ENCODE results near the gene KAT5. TPM values are rescaled to one million over a fixed set of nuclear protein-coding genes. Genes with fewer than 3 reads are reported as not detected.

The KAT5 gene
- total RNA-seq, 2 experiments from 2014 or later: 64.8 to 72.7 TPM

Other genes with a start within 250 kb of the KAT5 start
- 1,000 to 10,000 TPM; 3,032 to 3,074 TPM for gene MALAT1, start 213.2 kb upstream of the KAT5 start, total RNA-seq
- gene SCYL1, start 187.2 kb upstream of the KAT5 start, total RNA-seq: 10 to 100 TPM; 83.7 to 87.8 TPM
- gene LTBP3, start 153.9 kb upstream of the KAT5 start, total RNA-seq: 10 to 100 TPM; 35.5 to 36.3 TPM
- gene ZNRD2, start 141.8 kb upstream of the KAT5 start, total RNA-seq: 10 to 100 TPM; 76.7 to 78.2 TPM
- gene FAM89B, start 139.7 kb upstream of the KAT5 start, total RNA-seq: 10 to 100 TPM; 30.3 to 31.1 TPM
- gene EHBP1L1, start 136.2 kb upstream of the KAT5 start, total RNA-seq: 100 to 1,000 TPM; 115 to 120 TPM
- under 1 TPM; 0.34 to 0.46 TPM for gene KCNK7, start 116.5 kb upstream of the KAT5 start, total RNA-seq
- 10 to 100 TPM; 64.8 to 65.9 TPM for gene MAP3K11, start 98.0 kb upstream of the KAT5 start, total RNA-seq
- 10 to 100 TPM; 41.0 to 46.6 TPM for gene PCNX3, start 96.5 kb upstream of the KAT5 start, total RNA-seq
- gene SIPA1, start 74.2 kb upstream of the KAT5 start, total RNA-seq: 100 to 1,000 TPM; 141 to 143 TPM
- 10 to 100 TPM; 78.9 to 80.2 TPM for gene RELA, start 49.3 kb upstream of the KAT5 start, total RNA-seq
- gene RNASEH2C, start 8.5 kb downstream of the KAT5 start, total RNA-seq: 100 to 1,000 TPM; 116 to 130 TPM
- 10 to 100 TPM; 19.1 to 19.7 TPM for gene AP5B1, start 68.7 kb downstream of the KAT5 start, total RNA-seq
- gene OVOL1, start 74.8 kb downstream of the KAT5 start, total RNA-seq: not detected
- 1 to 10 TPM; 3.0 to 3.3 TPM for gene SNX32, start 121.7 kb downstream of the KAT5 start, total RNA-seq
- 1,000 to 10,000 TPM; 1,167 to 1,207 TPM for gene CFL1, start 145.9 kb downstream of the KAT5 start, total RNA-seq
- gene MUS81, start 148.2 kb downstream of the KAT5 start, total RNA-seq: 10 to 100 TPM; 82.0 to 82.9 TPM
- gene EFEMP2, start 160.5 kb downstream of the KAT5 start, total RNA-seq: 1 to 10 TPM; 3.7 to 5.7 TPM
- 10 to 100 TPM; 48.9 to 51.7 TPM for gene CTSW, start 167.6 kb downstream of the KAT5 start, total RNA-seq
- gene FIBP, start 176.2 kb downstream of the KAT5 start, total RNA-seq: 100 to 1,000 TPM; 119 to 132 TPM
- gene CCDC85B, start 178.4 kb downstream of the KAT5 start, total RNA-seq: 10 to 100 TPM; 77.7 to 81.8 TPM
- gene FOSL1, start 188.1 kb downstream of the KAT5 start, total RNA-seq: 10 to 100 TPM; 23.0 to 24.7 TPM
- 10 to 100 TPM; 15.2 to 18.2 TPM for gene C11orf68, start 206.8 kb downstream of the KAT5 start, total RNA-seq
- gene DRAP1, start 207.2 kb downstream of the KAT5 start, total RNA-seq: 100 to 1,000 TPM in 1 of 2 experiments, 10 to 100 TPM in 1; 99.6 to 102 TPM
- gene TSGA10IP, start 233.2 kb downstream of the KAT5 start, total RNA-seq: not detected
- 10 to 100 TPM; 65.4 to 70.1 TPM for gene SART1, start 249.5 kb downstream of the KAT5 start, total RNA-seq